B cell (primary cell): ENCODE data around the gene LMF2. TPM values are rescaled to one million over a fixed set of nuclear protein-coding genes. Genes with fewer than 3 reads are reported as not detected.

ENCODE experiments used
- ATAC-seq: fragments of 200-7000 bp; cut with Tn5 transposase; one replicate; pipeline ENCODE4 v1.10.0; 2021; ENCODE audit warnings: low read depth, mild to moderate bottlenecking, moderate number of reproducible peaks, moderate library complexity
- CTCF ChIA-PET: fragments of 350-600 bp; sonication (Branson Sonifier 250); formaldehyde crosslinking; loops from one replicate; lab custom pipeline; 2021; ENCODE audit warnings: antibody characterized with exemption, inconsistent platforms; lab: Charles Lee
- POLR2A ChIA-PET: fragments of 350-600 bp; sonication (Branson Sonifier 250); formaldehyde crosslinking; loops from one replicate; lab custom pipeline; 2021; ENCODE audit warnings: antibody characterized with exemption; lab: Charles Lee
- DNase-seq: peaks from one replicate; pipeline ENCODE4 v3.0.0; 2013
- H2AFZ ChIP-seq: 2 replicates; pipeline ENCODE4 v1.6.1; 2012; ENCODE audit warnings: mild to moderate bottlenecking, low read depth, low read length; ENCODE audit not compliant: insufficient read depth, poor library complexity, severe bottlenecking
- H3K27ac ChIP-seq, 2 donors: 1 replicate in 1 of 2; 2 replicates in 1 of 2; pipeline ENCODE4 v1.5.1; 2012 to 2013; ENCODE audit warnings: low read length in 2 of 2, mild to moderate bottlenecking in 2 of 2, moderate library complexity in 1 of 2
- H3K27me3 ChIP-seq, 4 experiments: fragments of 200-600 bp in 1 of 4; sonication (generic) in 1 of 4; replicated peaks in 1 of 4; 1 replicate in 2 of 4; 2 replicates in 2 of 4; pipeline versions ENCODE4 v1.6.1 to v1.7.0; 2013 to 2016; ENCODE audit warnings: low read length in 3 of 4, mild to moderate bottlenecking in 2 of 4, mixed read lengths in 1 of 4, moderate library complexity in 1 of 4; ENCODE audit not compliant: insufficient read depth in 4 of 4, control insufficient read depth in 3 of 4; ENCODE audit errors: control extremely low read depth in 1 of 4
- H3K36me3 ChIP-seq, 2 experiments: replicated peaks in 1 of 2; 1 replicate in 1 of 2; 2 replicates in 1 of 2; pipeline versions ENCODE4 v1.6.1 to v1.7.1; 2013; ENCODE audit warnings: low read length in 1 of 2; ENCODE audit not compliant: insufficient read depth in 2 of 2, control insufficient read depth in 1 of 2; ENCODE audit errors: control extremely low read depth in 1 of 2, extremely low read depth in 1 of 2
- H3K4me1 ChIP-seq, 2 donors: fragments of 200-600 bp in 1 of 2; sonication (generic) in 1 of 2; 1 replicate in 1 of 2; 2 replicates in 1 of 2; pipeline versions ENCODE4 v1.5.1 to v1.6.1; 2013 to 2017; ENCODE audit warnings: low read length in 2 of 2; ENCODE audit not compliant: control insufficient read depth in 2 of 2, insufficient read depth in 2 of 2
- H3K4me2 ChIP-seq: replicated peaks from 2 replicates; pipeline ENCODE3; 2012; ENCODE audit warnings: mild to moderate bottlenecking, low read depth, low read length; ENCODE audit not compliant: poor library complexity, severe bottlenecking
- H3K4me3 ChIP-seq, 5 experiments: fragments of 200-600 bp in 1 of 5; sonication (generic) in 1 of 5; 1 replicate in 3 of 5; 2 replicates in 2 of 5; pipeline versions ENCODE4 v1.5.1 to v1.7.0; 2011 to 2016; ENCODE audit warnings: low read length in 4 of 5, mild to moderate bottlenecking in 4 of 5, low read depth in 2 of 5, control low read depth in 1 of 5, moderate library complexity in 1 of 5; ENCODE audit not compliant: insufficient read depth in 1 of 5; ENCODE audit errors: control extremely low read depth in 1 of 5, extremely low read depth in 1 of 5
- H3K79me2 ChIP-seq: fragments of 200-600 bp; sonication (generic); one replicate; pipeline ENCODE4 v1.6.0; 2016; ENCODE audit warnings: low read length; ENCODE audit not compliant: control insufficient read depth, insufficient read depth
- H3K9ac ChIP-seq: fragments of 200-600 bp; sonication (generic); 2 replicates; pipeline ENCODE4 v1.6.1; 2017; ENCODE audit warnings: mild to moderate bottlenecking, low read length, moderate library complexity
- H3K9me3 ChIP-seq, 3 donors: one replicate each; pipeline versions ENCODE4 v1.6.1 to v1.7.1; 2013; ENCODE audit warnings: low read length in 2 of 3; ENCODE audit not compliant: control insufficient read depth in 2 of 3, insufficient read depth in 1 of 3; ENCODE audit errors: control extremely low read depth in 1 of 3
- H4K20me1 ChIP-seq: 2 replicates; pipeline ENCODE4 v1.6.0; 2012; ENCODE audit warnings: mild to moderate bottlenecking, low read length; ENCODE audit not compliant: insufficient read depth, control insufficient read depth, poor library complexity, severe bottlenecking
- H3K27ac Mint-ChIP-seq: one replicate; pipeline ENCODE4 v1.8.0; 2021; ENCODE audit warnings: mixed read lengths
- H3K27me3 Mint-ChIP-seq: one replicate; pipeline ENCODE4 v1.8.0; 2021; ENCODE audit warnings: mixed read lengths
- H3K4me1 Mint-ChIP-seq: one replicate; pipeline ENCODE4 v1.8.0; 2021; ENCODE audit warnings: mixed read lengths
- H3K4me3 Mint-ChIP-seq: one replicate; pipeline ENCODE4 v1.8.0; 2021; ENCODE audit warnings: mixed read lengths
- H3K9me3 Mint-ChIP-seq: one replicate; pipeline ENCODE4 v1.8.0; 2022; ENCODE audit warnings: mixed read lengths; ENCODE audit not compliant: insufficient read depth
- CTCF ChIP-seq: fragments of 200-600 bp; IDR thresholded peaks from one replicate; pipeline ENCODE4 v1.8.0; 2022; ENCODE audit warnings: antibody characterized with exemption, mild to moderate bottlenecking
- EZH2 ChIP-seq: IDR thresholded peaks from 2 replicates; pipeline ENCODE4 v1.6.1; 2012; ENCODE audit warnings: borderline replicate concordance, low read depth, mild to moderate bottlenecking, moderate library complexity, low read length; ENCODE audit not compliant: insufficient read depth, poor library complexity, severe bottlenecking
- WGBS: methylation state at CpG from one replicate; pipeline ENCODE4 v1.1.5; 2013; ENCODE audit warnings: missing lambda C conversion rate; ENCODE audit not compliant: insufficient coverage; 5-methylcytosine and 5-hydroxymethylcytosine counted together
- intact Hi-C: fragments of 100-400 bp; cut with micrococcal nuclease; formaldehyde crosslinking; loops from one replicate; pipeline ENCODE4 v1.10.0; 2022
- polyA plus RNA-seq: library from polyadenylated mRNA; depleted of rRNA; stranded (reverse); fragments of >200 nt; gene quantifications from 2 replicates; pipeline ENCODE4 v1.2.3, GENCODE V29; 2012
- total RNA-seq, 2 donors: library from RNA; stranded (reverse); fragments of 120-200 nt in 1 of 2; gene quantifications; 1 replicate in 1 of 2; 2 replicates in 1 of 2; pipeline versions ENCODE4 v1.2.3 to v1.2.4, GENCODE V29; 2013 to 2022

LMF2 gene
- total and polyA plus RNA-seq, 2 donors (not counting 1 experiment from before 2014, with no cell fraction given) = 128 to 316 TPM

- peaks cover 61% of the 10 kb centered on the region for H3K79me2 ChIP-seq
- H2AFZ ChIP-seq = peak within 1 kb of the TSS; percentile 81
- Mint-ChIP-seq H3K4me1 (peaks cover 28% of the 10 kb centered on the region), H3K4me3 (peak within 1 kb of the TSS; percentile 95), H3K27ac (peak within 1 kb of the TSS; percentile 98), H3K27me3 (no peaks in the 10 kb centered on the region), H3K9me3 (no peaks in the 10 kb centered on the region)
- H3K4me1 ChIP-seq = peaks cover 19 to 29% of the 10 kb centered on the region in 2 donors
- no peaks in the 10 kb centered on the region for H3K9me3 ChIP-seq
- ATAC-seq (peak; percentile 71), DNase-seq (peak; percentile 98)
- H3K4me3 ChIP-seq = peak within 1 kb of the TSS; percentile 75 to 92 (median 91)
- ChIA-PET POLR2A (interaction anchor here (0.6 to 1.9 kb wide), 12 partner anchors 10 to 113 kb away, joined by 3 to 35 read pairs (median 8); partner anchors contain the start of genes CHKB, SCO2 and TYMP), CTCF (interaction anchor here (0.7 to 5.8 kb wide), 11 partner anchors 10 to 264 kb away, joined by 3 to 71 read pairs (median 3); partner anchors contain the start of genes SCO2 and SYCE3)
- H3K27me3 ChIP-seq = no peaks in the 10 kb centered on the region
- H3K27ac ChIP-seq = peak within 1 kb of the TSS; percentile 88 to 92
- H4K20me1 ChIP-seq = peaks cover 42% of the 10 kb centered on the region
- peak within 1 kb of the TSS; percentile 93 for H3K4me2 ChIP-seq
- 1% methylated on average over 52 of the region's 76 CpGs for WGBS
- TF ChIP-seq EZH2 (no peak), CTCF (no peak)
- peak within 1 kb of the TSS; percentile 86 for H3K9ac ChIP-seq
- intact Hi-C loops = loop anchor here (1.0 to 5.0 kb wide), 7 partner anchors 17 to 166 kb away; partner anchors contain the start of genes CHKB, KLHDC7B, PPP6R2 and SCO2
- peaks cover 0 to 25% of the 10 kb centered on the region in 2 experiments for H3K36me3 ChIP-seq
Observed at GRCh38 chr22:50507991-50508884, 736 bp upstream of the LMF2 start, which contains the start of gene NCAPH2. TSS of gene NCAPH2 (plus strand) at chr22:50508224. CDS start at chr22:50508338, 114 bp downstream.
